ENCODE results near the gene CAMK2A. TPM values are rescaled to one million over a fixed set of nuclear protein-coding genes. Genes with fewer than 3 reads are reported as not detected.
A peak's percentile ranks its signal among the peaks of the same experiment; 100 is the strongest.

The CAMK2A gene
- total and polyA plus RNA-seq, 2 experiments from 2014 or later = 1.2 to 2.6 TPM

DNA sequence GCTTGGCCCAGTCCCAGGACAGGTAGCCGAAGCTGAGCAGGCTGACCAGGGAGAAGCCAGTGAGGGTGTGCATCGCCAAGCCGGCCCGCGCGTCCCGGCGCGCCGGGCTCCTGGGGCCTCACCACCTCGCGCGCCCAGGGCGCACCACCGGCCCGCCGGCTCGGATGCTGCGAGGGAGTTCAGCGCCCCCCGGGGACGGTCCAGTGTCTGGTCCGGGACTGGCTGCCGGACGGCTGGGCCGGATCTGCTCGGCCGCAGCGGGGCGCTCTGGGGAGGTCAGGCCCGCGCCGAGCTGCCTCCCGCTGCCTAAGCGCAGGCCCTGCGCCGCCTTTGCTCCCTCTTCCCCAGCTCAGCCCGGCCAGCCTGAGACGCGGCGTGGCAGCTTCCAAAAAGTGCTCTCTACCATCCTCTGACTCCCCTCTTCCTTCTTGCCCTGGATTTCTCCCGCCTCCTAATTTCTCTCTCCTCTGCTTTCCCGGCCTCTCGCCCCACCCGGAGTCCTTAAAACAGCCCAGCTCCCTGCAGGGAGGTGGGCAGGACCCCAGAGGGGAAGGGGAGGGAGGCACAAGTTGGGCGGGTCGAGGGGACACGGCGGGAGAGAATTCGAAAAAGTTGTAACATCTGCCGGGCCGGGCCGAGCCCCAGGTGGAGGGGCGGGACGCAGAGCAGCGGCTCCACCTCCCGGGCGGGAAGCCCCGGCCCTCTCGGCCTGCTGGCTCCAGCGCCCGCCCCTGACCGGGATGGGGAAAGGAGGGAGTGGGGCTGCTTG is 12.9 kb upstream of the CAMK2A start, which contains the start of gene ARSI:
Gene ARSI, minus strand, starts transcription at position 605 of the 769 bp plus-strand sequence. Its CDS starts 532 bp downstream, at position 73.
- peak within 1 kb of the TSS; percentile 65 for H2AFZ ChIP-seq
- peak within 1 kb of the TSS; percentile 43 for H3K4me3 ChIP-seq
- H3K79me2 ChIP-seq = no peaks in the 10 kb centered on the region
- no peaks in the 10 kb centered on the region for H4K20me1 ChIP-seq (ENCODE audit: insufficient read depth, poor library complexity, severe bottlenecking)
- no peaks in the 10 kb centered on the region for H3K36me3 ChIP-seq (replicated peaks; ENCODE audit: insufficient read depth, low read depth)
- no peaks in the 10 kb centered on the region for H3K9me3 ChIP-seq (ENCODE audit: low read depth)
- 5% methylated on average over 49 of the region's 63 CpGs for WGBS (ENCODE audit: low lambda C conversion rate, missing lambda C conversion rate)
- H3K4me2 ChIP-seq = peak within 1 kb of the TSS; percentile 88
- DNase-seq (ENCODE audit: low spot score) = peak; percentile 84
- H3K27me3 ChIP-seq = no peaks in the 10 kb centered on the region
- peaks cover 17% of the 10 kb centered on the region for H3K4me1 ChIP-seq (ENCODE audit: insufficient read depth)
- H3K9me2 ChIP-seq (replicated peaks; ENCODE audit: insufficient read depth) = no peaks in the 10 kb centered on the region
- TF ChIP-seq, protein P1, sequence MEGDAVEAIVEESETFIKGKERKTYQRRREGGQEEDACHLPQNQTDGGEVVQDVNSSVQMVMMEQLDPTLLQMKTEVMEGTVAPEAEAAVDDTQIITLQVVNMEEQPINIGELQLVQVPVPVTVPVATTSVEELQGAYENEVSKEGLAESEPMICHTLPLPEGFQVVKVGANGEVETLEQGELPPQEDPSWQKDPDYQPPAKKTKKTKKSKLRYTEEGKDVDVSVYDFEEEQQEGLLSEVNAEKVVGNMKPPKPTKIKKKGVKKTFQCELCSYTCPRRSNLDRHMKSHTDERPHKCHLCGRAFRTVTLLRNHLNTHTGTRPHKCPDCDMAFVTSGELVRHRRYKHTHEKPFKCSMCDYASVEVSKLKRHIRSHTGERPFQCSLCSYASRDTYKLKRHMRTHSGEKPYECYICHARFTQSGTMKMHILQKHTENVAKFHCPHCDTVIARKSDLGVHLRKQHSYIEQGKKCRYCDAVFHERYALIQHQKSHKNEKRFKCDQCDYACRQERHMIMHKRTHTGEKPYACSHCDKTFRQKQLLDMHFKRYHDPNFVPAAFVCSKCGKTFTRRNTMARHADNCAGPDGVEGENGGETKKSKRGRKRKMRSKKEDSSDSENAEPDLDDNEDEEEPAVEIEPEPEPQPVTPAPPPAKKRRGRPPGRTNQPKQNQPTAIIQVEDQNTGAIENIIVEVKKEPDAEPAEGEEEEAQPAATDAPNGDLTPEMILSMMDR (IDR thresholded peaks at IDR 0.05; ENCODE audit: poor library complexity) = peak; percentile 38
- TF ChIP-seq EZH2 (IDR thresholded peaks at IDR 0.05; ENCODE audit: borderline replicate concordance) = no peak
- peak within 1 kb of the TSS; percentile 91 for H3K27ac ChIP-seq

DNA sequence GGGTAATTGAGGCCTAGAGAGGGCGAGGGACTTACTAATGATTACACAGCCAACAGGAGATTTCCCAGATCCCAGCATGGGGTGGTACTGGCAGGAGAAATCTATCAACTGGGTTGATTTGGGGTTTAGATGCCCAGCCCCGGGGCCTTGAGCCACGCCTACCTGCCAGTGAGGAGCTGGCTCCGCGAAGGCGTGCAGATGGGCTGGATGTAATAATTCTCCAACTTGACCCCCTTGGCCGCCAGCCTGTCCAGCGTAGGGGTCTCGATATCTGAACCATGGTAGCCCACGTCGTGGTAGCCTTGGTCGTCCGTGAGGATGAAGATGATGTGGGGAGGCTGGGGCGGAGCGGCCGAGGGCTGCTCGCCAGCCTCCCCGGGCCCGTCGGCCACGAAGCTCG is 12.3 kb upstream of the CAMK2A start:
- Histone ChIP-seq H2AFZ (peak overlapping the region; percentile 65), H3K4me3 (peak overlapping the region; percentile 43)

DNA sequence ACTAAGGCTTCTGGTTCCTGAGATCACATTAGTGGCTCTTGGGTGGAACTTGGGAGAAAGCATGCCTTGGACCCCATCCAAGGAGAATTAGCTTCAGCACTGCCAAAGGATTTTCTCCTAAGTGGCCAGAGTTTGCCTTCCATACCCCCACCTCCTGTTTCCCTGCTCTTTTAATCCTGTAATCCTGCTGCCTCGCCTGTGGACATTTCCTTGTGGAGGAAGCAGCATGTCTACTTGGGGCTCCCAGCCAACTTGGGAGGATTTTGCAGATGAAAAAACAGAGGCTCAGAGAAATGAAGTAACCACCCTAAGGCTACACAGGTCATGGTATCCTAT is 11.6 kb upstream of the CAMK2A start:
- 67% methylated on average over 1 of the region's 1 CpG for WGBS (ENCODE audit: low lambda C conversion rate, missing lambda C conversion rate)
- Histone ChIP-seq H3K4me3 (no peak overlapping the region), H3K36me3 (replicated peaks; ENCODE audit: insufficient read depth, low read depth) (no peaks in the 10 kb centered on the region), H3K4me1 (ENCODE audit: insufficient read depth) (peaks cover 17% of the 10 kb centered on the region), H3K9me2 (replicated peaks; ENCODE audit: insufficient read depth) (no peaks in the 10 kb centered on the region), H3K79me2 (no peaks in the 10 kb centered on the region), H3K9me3 (ENCODE audit: low read depth) (no peaks in the 10 kb centered on the region), H3K27me3 (no peaks in the 10 kb centered on the region), H4K20me1 (ENCODE audit: insufficient read depth, poor library complexity, severe bottlenecking) (no peaks in the 10 kb centered on the region), H3K27ac (peak overlapping the region; percentile 81), H2AFZ (no peak overlapping the region), H3K4me2 (peak overlapping the region; percentile 88)
- DNase-seq (ENCODE audit: low spot score) = peak; percentile 48
- no peak for TF ChIP-seq EZH2 (IDR thresholded peaks at IDR 0.05; ENCODE audit: borderline replicate concordance)
- TF ChIP-seq, protein P1 (IDR thresholded peaks at IDR 0.05; ENCODE audit: poor library complexity) = no peak

More for the DNA sequence above, 12.3 kb upstream of the CAMK2A start:
- peak overlapping the region; percentile 88 for H3K4me2 ChIP-seq
- no peaks in the 10 kb centered on the region for H3K79me2 ChIP-seq
- H3K9me3 ChIP-seq (ENCODE audit: low read depth) = no peaks in the 10 kb centered on the region
- H3K9me2 ChIP-seq (replicated peaks; ENCODE audit: insufficient read depth) = no peaks in the 10 kb centered on the region
- 28% methylated on average over 22 of the region's 22 CpGs for WGBS (ENCODE audit: low lambda C conversion rate, missing lambda C conversion rate)
- no peaks in the 10 kb centered on the region for H4K20me1 ChIP-seq (ENCODE audit: insufficient read depth, poor library complexity, severe bottlenecking)
- H3K4me1 ChIP-seq (ENCODE audit: insufficient read depth) = peaks cover 17% of the 10 kb centered on the region
- TF ChIP-seq EZH2 (IDR thresholded peaks at IDR 0.05; ENCODE audit: borderline replicate concordance) (no peak), EZH2phosphoT487 (IDR thresholded peaks at IDR 0.05; ENCODE audit: low read depth, severe bottlenecking, unreplicated experiment) (no peak)
- TF ChIP-seq, protein P1 (IDR thresholded peaks at IDR 0.05; ENCODE audit: poor library complexity) = no peak
- DNase-seq (ENCODE audit: low spot score) = no peak
- H3K36me3 ChIP-seq (replicated peaks; ENCODE audit: insufficient read depth, low read depth) = no peaks in the 10 kb centered on the region
- peak overlapping the region; percentile 91 for H3K27ac ChIP-seq
- no peaks in the 10 kb centered on the region for H3K27me3 ChIP-seq
